HG02642 (cell line): ENCODE data around the gene CYBA.
A peak's percentile ranks its signal among the peaks of the same experiment; 100 is the strongest.

Source experiments
- ATAC-seq: cut with Tn5 transposase; IDR thresholded peaks from one replicate; pipeline ENCODE4 v1.9.1; 2021; ENCODE audit warnings: mild to moderate bottlenecking; ENCODE audit not compliant: unreplicated experiment, poor library complexity

The CYBA gene

DNA sequence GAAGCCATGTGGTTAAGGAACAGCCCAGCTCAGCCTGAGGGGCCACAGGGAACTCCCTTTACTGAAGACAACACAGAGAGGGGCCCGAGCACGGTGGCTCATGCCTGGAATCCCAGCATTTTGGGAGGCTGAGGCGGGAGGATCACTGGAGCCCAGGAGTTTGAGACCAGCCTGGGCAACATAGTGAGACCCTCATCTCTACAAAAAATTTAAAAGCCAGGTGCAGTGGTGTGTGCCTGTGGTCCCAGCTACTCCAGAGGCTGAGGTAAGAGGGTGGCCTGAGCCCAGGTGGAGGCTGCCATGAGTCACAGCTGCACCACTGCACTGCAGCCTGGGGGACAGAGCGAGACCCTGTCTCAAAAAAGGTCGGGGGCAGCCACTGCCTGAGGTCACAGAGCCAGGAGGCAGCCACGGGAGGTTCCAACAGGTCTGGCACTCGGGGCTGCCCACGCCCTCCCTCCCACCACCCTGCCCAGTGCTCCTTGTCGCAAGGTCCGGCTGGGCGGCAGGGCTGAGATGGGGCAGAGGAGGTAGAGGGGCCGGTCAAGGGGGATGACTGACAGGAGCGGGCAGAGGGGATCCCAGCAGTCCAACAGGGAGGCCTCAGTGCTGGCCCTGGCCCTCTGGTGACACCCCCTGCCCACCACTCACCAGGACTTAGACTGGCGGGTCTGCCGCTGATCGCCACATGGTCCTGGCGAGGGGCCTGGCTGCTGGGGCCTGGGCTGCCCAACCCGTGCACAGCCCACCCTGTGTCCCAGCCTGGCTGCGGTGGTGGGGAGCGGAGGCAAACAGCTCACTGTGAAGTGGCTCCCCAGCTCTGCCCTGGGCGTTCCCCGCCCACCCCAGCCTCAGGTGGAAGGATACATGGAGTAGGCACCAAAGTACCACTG is 3.4 kb downstream of the CYBA start:
- ATAC-seq, result no peak

DNA sequence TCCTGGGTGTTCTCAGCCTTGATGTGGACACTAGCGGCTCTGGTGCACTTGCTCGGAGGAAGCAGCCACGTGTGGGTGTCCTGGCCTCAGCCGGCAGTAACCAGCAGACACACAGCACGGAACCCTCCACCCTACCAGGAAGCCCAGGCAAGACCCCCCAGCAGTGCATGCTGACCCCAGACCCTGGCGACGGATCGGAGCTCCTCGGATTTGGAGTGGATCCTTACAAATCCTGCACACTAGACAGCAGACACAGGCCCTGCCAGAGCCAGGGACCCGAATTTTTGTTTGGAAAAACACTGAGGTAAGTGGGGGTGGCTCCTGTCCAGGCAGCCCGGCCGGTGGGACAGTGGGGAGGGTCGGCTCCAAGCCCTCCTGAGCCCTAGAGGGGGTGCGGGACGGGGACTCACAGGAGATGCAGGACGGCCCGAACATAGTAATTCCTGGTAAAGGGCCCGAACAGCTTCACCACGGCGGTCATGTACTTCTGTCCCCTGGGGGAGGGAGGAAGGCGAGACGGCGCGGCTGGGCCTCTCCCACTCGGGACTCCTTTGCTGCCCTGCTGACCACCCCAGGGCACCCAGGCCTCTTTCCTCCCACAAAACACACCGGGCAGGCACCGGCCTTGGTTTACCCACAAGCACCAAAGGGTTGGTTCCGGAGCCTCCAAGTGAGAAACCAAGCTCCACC is 4.4 kb downstream of the CYBA start:
- no peak for ATAC-seq

DNA sequence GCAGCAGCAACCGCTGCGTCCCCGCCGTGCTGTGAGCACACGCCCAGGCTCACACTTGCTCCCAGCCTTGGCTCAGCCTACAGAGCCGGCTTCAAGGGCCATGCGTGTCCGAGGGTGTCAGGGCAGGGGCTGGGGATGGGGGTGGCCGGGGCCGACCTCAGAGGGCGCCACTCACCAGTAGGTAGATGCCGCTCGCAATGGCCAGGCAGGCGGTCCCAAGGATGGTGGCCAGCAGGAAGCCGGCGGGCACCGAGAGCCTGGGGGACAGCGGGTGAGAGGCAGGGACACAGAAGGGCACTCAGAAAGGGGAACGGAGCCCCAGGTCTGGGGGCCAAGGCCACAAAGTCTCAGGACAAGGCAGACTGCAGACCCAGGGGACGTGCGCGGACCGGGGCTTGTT is 4.9 kb downstream of the CYBA start:
- no peak for ATAC-seq

DNA sequence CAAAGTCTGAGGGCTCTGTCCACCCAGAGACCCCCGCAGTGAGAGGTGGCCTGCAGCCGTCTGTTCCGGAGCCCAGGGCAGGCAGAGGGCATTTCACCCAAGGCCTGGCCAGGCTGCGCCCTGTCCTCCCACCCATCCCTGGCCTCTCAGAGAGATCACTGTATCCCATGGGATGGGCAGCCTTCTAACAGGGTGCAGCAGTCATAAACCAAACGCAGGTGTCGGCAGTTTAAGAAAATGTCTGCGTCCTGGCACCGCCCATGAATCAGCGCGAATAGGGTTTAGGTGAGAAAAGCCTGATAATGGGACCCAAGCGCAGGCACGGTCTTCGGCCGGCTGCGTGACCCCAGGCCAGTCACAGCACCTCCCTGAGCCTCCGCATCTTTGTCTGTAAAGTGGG is 5.4 kb downstream of the CYBA start:
- no peak for ATAC-seq

DNA sequence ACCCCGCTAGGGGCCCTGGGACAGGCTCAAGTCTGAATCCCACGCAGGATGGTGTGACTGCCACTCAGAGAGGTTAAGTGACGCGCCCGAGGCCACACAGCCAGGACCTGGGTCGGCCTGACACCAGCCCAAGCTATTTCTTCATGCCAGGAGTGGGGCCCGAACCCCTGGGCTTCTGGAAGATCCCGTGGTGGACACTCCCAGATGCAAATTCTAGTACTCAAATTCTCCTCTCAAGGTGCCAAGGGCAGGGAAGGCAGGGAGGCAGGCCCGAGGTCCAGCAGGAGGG is 7.3 kb downstream of the CYBA start:
- no peak for ATAC-seq

DNA sequence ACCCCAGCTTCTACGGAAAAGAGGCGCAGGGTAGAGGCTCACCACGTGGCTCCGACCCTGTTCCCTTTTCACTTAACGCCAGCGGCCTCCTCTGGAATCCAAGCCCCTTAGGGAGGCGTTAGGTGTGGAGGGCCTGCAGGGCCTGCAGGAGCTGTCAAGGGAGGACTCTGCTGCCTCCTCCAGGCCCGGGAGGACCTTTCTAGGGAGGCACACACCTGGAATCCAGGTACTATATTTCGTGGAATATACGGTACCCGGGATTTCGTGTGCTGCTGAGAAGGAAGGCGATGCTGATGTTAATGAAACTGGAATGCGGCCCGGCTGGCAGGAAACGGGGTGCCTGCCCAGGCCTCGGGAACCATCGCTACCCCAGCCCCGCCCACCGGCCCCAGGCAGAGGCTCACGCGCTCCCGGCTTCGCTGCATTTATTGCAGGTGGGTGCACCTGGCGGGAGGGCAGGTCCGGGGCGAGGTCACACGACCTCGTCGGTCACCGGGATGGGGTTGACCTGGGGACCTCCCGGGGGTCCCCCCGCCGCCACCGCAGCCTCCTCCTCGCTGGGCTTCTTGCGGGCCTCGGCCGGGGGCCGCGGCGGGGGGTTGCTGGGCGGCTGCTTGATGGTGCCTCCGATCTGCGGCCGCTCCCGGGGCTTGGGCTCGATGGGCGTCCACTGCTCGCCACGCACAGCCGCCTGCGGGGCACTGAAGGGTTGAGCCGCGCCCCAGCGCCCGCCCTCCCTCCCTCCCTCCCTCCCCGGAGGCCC is 7.8 kb downstream of the CYBA start:
- no peak for ATAC-seq

DNA sequence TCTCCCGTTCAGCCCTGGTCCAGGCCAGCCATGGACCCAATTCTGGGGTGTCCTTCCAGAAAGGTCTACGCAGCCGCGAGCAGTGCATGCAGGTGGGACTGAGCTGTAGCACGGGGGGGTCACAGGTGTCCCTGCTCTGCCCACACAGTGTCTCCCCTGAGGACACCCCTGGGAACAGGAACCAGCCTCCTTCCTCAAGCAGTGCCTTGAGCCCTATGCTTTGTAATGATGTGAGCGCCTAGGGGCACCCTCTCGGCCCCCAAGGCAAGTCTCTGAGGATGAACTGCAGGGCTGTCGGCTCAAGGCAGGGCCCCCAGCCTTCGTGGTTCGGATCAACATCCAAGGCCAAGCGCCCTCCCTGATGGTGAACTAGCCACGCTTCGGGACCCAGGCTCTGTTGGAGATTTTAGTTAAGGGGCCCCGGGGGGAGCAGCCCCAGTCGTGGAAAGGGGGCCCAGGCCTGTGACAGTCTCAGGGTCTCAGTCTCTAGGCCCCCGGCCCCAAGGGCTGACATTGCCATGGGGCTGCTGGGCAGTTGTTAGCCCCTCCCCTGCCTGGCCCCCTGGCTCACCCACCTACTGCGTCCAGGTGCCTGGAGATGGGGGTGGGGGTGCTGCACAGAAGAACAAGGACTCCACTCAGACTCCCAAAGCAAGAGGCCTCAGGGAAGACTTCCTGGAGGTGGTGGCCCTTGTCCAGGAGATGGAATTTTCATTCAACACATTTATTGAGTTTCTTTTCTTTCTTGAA is 10.2 kb downstream of the CYBA start:
- no peak for ATAC-seq

DNA sequence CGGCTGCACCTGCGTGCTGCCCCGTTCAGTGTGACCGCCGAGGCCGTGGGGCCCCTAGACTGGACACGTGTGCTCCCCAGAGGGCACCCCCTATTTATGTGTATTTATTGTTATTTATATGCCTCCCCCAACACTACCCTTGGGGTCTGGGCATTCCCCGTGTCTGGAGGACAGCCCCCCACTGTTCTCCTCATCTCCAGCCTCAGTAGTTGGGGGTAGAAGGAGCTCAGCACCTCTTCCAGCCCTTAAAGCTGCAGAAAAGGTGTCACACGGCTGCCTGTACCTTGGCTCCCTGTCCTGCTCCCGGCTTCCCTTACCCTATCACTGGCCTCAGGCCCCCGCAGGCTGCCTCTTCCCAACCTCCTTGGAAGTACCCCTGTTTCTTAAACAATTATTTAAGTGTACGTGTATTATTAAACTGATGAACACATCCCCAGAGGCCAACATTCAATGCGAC is 10.8 kb downstream of the CYBA start:
- no peak for ATAC-seq

DNA sequence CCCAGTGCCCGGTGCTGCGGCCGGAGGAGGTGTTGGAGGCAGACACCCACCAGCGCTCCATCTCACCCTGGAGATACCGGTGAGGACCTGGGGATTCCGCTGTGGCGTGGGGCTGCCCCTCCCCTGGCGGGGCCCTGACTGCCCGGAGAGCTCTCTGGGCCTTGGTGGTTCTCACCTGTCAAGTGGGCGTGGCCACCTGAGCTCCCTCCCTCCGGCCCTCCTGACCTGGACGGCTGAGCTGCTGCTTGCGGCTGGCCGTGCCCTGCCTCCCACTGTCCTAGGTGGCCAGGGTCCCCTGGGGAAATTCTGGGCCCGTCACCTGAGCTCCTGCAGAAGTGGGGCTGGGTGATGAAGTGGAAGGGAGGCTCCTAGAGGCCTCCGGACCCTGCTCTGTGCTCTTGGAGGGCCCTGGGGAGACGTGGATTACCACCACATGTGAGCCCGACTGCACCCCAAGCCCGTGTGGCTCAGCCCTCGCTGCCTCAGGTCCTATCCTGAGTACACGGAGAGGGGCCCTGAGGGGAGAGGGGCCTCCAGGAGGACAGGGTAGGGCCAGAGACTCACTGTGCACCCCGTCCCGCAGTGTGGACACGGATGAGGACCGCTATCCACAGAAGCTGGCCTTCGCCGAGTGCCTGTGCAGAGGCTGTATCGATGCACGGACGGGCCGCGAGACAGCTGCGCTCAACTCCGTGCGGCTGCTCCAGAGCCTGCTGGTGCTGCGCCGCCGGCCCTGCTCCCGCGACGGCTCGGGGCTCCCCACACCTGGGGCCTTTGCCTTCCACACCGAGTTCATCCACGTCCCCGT is 11.4 kb downstream of the CYBA start:
- no peak for ATAC-seq

DNA sequence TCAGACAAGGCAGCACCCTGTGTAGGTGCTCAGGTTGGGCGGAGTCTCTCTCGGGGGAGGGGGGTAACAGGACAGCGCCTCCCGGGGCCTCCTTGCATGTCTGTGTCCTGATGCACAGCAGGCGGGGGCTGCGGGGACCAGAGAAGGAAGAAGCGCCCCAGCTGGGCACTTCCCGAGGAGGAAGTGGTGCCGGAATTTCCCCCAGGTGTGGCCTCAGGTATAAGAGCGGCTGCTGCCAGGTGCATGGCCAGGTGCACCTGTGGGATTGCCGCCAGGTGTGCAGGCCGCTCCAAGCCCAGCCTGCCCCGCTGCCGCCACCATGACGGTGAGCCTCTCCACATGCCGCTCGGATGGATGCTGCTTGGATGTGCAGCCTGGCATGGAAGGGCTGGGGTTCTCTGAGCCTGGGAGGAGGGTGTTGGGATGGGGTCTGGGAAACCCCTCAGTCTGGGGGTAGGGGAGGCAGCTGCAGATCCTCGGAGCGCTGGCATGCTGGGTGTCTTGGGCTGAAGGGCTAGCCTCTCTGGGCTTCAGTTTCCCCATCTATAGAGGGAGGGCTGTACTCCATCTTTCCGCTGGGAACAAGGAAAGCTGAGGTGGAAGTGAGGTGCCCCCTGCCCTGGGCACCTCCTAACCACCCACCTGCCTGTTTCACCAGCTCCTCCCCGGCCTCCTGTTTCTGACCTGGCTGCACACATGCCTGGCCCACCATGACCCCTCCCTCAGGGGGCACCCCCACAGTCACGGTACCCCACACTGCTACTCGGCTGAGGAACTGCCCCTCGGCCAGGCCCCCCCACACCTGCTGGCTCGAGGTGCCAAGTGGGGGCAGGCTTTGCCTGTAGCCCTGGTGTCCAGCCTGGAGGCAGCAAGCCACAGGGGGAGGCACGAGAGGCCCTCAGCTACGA is 12.3 kb downstream of the CYBA start, which contains the start of gene IL17C:
IL17C (plus strand) TSS at position 250 of the 908 bp plus-strand sequence; CDS start at position 320, 70 bp downstream.
- ATAC-seq, result no peak

DNA sequence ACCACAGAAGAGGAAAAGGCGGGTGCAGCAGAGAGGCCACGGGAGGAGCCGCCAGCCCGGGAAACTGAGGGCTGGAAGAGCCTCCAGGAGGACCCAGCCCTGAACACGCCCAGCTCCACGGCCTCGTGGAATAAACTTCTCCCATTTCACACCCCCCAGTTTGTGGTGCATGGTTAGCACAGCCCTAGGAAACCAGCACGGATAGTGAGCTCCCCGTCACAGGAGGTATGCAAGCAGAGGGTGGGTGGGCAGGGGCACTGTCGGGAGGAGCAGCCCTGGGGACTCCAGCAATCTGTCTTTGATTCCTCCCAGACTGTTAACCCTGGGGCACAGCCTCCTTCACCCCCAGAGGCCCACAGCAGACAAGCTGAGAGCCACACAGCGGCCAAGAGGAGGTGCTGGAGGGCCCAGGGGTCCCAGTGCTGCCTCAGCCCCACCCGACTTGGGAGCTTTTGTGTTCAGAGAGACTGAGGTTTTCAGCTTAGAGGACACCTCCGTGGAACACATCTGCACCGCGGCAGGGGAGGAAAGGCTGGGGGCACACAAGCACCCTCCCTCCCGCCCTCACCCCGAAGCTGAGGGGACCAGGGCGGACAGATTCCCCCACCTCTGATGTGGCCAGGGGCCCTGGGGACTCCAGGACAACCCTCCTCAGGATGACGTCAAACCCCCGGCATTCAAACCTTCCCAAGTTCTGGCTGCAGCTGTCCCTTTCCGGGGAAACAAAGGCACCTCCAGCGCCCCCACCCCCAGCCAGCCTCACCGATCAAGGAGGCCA is 14.2 kb downstream of the CYBA start:
- ATAC-seq, result no peak

DNA sequence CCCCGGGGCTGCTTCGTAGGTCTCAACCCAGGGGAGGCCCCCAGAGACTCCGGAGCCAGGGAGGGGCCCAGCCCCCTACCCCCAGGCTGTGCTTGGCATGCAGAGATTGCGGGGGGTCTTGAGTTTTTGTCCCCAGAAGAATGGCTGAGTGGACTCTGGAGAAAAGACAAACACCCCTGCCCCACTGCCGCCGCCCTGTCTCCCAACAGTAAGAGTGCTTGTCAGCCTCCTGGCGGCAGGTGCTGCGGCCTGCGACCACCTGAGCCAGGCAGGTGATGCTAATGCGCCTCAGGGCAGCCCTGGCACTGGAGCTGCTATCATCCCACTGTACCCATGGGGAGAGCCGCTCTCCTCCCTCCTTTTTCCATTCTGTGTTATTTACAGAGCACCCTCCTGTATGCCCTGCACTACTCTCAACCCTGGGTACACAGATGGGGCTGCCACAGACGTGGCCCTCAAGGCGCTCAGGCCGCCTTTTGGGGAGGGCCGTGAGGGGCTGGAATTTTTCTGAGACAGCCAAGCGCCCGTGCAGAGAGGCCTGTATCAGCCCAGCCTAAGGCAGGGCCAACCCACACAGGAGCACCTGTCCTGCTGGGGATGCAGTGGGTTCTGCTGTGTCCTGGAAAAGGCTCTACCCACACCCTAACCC is 15.1 kb downstream of the CYBA start:
- ATAC-seq, result no peak

DNA sequence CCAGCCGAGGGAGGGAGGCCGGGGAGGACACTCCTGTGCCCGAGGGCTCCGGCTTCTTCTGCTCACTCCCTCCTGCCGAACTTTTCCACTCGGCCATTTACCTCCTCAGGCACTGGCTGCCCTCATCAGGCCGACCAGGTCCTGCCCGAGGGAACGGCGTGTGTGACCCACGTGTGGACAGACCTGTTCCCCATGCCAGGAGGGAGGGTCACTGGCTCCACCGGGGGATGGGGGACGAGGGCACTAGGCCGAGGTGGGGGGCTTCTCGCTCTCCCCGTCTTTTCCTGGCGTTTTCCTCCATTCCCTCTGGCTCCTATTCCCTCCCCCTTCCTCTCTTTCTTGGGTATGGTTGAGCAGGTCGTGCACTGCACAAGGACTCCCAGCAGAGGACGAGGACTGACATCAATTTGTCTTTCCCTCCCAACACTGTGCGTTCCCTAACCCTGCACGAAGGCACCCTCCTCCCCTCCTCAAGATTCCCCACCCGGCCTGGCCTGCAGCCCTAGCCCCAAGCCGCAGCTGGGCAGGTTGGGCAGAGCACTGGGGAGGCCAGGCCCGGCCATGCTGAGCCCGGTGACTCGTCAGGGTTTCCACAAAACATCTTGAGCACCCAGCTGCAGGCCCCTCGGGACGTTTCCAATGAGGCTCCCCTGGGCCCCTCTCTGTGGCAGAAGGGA is 15.7 kb downstream of the CYBA start:
- peak; percentile 15 for ATAC-seq

DNA sequence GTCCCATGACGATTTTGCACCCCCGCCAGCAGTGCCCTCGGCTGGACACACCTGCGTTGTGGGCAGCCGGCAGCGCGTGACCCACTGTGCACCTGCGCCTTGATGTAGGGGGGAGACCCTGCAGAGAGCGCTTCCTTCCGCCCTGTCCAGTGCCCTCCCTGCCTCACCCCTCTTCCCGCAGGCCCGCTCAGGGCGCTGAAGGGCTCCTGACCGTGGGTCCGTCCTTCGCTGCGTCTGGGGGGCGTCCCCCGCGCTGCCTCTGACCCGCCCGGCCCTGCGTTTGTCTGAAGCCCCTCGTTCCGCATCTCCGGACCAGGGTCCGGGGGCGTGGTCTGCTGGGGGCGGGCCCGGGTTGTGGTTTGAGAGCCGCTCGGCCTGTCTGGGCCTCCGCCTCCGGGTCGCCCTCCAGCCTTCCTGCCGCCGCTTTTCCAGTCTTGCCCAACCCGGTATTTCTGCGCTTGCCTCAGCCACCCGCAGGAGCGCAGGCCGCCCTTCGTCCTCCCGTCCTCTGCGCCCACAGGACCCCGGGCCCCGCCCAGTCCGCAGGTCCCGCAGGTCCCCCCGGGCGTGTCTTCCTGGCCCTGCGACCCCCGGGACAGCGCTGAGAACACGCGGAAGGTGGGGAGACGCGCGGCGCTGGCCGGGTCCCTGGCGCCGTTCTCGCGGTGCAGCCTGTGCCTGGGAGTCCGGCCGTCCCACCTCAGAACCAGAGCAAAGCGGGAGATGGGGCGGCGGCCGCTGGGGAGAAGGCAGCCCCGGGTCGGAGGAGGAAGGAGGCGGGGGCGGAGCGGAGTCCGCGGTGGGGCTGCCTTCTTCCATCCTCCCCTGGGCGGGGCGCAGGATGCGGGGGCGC is 16.5 kb downstream of the CYBA start:
- ATAC-seq, result peak; percentile 52

DNA sequence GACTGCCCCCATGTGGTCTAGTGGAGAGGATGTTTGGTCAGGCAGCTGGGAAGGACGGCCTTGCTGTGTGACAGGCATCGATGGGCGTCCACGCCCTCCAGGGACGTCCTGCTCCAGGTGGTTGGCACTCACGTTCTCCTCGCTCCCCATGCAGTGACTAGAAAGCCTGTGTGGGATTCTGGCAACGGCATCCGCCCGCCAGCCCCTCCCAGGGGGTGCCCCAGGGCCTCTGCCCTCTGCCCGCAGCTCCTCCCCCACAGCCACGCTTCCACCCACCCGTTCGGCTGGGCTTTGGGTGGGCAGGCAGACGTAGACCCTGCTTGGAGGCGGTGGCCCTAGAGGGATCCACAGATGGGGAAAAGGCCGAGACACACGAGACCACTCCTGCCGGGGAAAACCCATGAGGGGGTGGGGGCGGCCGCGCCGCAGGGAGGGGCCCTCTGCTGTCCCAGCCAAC is 17.1 kb downstream of the CYBA start:
- ATAC-seq, result peak; percentile 27

DNA sequence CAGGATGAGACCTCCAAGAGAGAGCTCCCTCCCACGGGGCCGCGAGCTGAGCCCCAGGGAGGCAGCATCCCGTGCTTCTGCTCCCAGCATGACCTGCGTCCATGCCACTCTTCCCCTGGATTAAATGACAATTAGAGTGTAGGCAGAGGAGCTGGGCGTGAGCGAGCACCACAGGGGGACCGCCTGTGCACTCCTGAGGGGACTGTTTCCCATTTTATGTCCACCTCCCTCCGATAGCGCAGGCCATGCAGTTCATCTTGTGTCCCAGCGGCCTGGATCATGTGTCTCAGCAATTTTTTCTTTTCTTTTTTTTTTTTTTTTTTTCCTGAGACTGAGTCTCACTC is 18.3 kb downstream of the CYBA start:
- ATAC-seq, result no peak
